Upper lobe of right lung (tissue), 1 donor: Measurements from ENCODE around the gene PPFIBP2. TPM values are rescaled to one million over a fixed set of nuclear protein-coding genes. Genes with fewer than 3 reads are reported as not detected.
A peak's percentile ranks its signal among the peaks of the same experiment; 100 is the strongest.

Experiments used
- ATAC-seq: fragments of 200-7000 bp; cut with Tn5 transposase; one replicate; pipeline ENCODE4 v1.9.1; 2020; ENCODE audit warnings: mild to moderate bottlenecking, moderate library complexity
- DNase-seq: peaks from one replicate; pipeline ENCODE4 v3.0.0-alpha.2; 2020
- H3K27ac ChIP-seq: fragments of 200-600 bp; one replicate; pipeline ENCODE4 v1.8.0; 2022
- H3K27me3 ChIP-seq: fragments of 200-600 bp; one replicate; pipeline ENCODE4 v1.8.0; 2022; ENCODE audit warnings: mild to moderate bottlenecking
- H3K36me3 ChIP-seq: fragments of 200-600 bp; one replicate; pipeline ENCODE4 v1.8.0; 2022
- H3K4me1 ChIP-seq: fragments of 200-600 bp; one replicate; pipeline ENCODE4 v1.8.0; 2022
- H3K4me3 ChIP-seq: fragments of 200-600 bp; one replicate; pipeline ENCODE4 v1.8.0; 2022; ENCODE audit warnings: mild to moderate bottlenecking
- H3K9me3 ChIP-seq: fragments of 200-600 bp; one replicate; pipeline ENCODE4 v1.8.0; 2022
- intact Hi-C: fragments of 100-400 bp; cut with DNase I; formaldehyde crosslinking; loops from one replicate; pipeline ENCODE4 v1.11.0; 2022
- total RNA-seq: library from RNA; stranded (reverse); fragmentation: NEBNext Ultra II Directional; extraction: Animal tissue kit (Norgen Biotek cat#: 25700); gene quantifications from one replicate; pipeline ENCODE4 v1.2.1, GENCODE V29; 2021
- TF ChIP-seq, protein P1 (sequence below): fragments of 200-600 bp; IDR thresholded peaks from one replicate; pipeline ENCODE4 v1.8.0; 2022; ENCODE audit warnings: antibody characterized with exemption
- donor health status: DM: no; HTN: yes; CAD: no; lungs with severe emphysema.

Gene PPFIBP2
- total RNA-seq, 1 donor from 2014 or later: 26.8 TPM

- TF ChIP-seq, protein P1, sequence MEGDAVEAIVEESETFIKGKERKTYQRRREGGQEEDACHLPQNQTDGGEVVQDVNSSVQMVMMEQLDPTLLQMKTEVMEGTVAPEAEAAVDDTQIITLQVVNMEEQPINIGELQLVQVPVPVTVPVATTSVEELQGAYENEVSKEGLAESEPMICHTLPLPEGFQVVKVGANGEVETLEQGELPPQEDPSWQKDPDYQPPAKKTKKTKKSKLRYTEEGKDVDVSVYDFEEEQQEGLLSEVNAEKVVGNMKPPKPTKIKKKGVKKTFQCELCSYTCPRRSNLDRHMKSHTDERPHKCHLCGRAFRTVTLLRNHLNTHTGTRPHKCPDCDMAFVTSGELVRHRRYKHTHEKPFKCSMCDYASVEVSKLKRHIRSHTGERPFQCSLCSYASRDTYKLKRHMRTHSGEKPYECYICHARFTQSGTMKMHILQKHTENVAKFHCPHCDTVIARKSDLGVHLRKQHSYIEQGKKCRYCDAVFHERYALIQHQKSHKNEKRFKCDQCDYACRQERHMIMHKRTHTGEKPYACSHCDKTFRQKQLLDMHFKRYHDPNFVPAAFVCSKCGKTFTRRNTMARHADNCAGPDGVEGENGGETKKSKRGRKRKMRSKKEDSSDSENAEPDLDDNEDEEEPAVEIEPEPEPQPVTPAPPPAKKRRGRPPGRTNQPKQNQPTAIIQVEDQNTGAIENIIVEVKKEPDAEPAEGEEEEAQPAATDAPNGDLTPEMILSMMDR: no peak
- peak overlapping the region; percentile 52 for H3K4me3 ChIP-seq
- no peaks in the 10 kb centered on the region for H3K36me3 ChIP-seq
- H3K9me3 ChIP-seq: no peaks in the 10 kb centered on the region
- intact Hi-C loops: no loop called here
- no peak for DNase-seq
- no peak for ATAC-seq
- no peaks in the 10 kb centered on the region for H3K27me3 ChIP-seq
- H3K27ac ChIP-seq: no peak overlapping the region
- H3K4me1 ChIP-seq: peaks cover 5% of the 10 kb centered on the region
These were observed 27.0 kb upstream of the PPFIBP2 start for GRCh38 chr11:7486781-7487140.

DNA sequence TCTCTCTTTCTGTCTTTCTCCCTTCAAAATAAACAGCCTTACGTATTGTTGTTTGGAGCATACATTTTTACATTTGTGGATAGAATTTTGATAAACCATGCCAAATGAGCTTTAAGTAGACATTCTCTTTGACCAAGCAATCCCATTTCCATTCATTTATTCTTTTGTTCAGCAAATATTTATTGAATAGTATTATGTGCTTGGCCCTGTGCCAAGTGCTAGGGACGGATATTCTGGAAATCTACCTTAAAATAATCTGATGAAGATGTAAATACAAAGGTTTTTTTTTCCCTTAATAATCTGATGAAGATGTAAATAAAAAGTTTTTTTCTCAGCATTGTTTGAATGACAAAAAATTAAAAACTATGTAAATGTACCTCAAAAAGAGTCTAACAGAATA, 26.4 kb upstream of the PPFIBP2 start:
- Histone ChIP-seq H3K27ac (no peak overlapping the region), H3K4me3 (peak overlapping the region; percentile 52), H3K27me3 (no peaks in the 10 kb centered on the region), H3K9me3 (no peaks in the 10 kb centered on the region), H3K36me3 (no peaks in the 10 kb centered on the region), H3K4me1 (peaks cover 5% of the 10 kb centered on the region)
- ATAC-seq: no peak
- intact Hi-C loops: no loop called here
- TF ChIP-seq, protein P1: no peak
- no peak for DNase-seq

- intact Hi-C loops: no loop called here
- no peak for ATAC-seq
- Histone ChIP-seq H3K27ac (no peak overlapping the region), H3K36me3 (no peaks in the 10 kb centered on the region), H3K4me3 (no peak overlapping the region), H3K27me3 (no peaks in the 10 kb centered on the region), H3K4me1 (peaks cover 5% of the 10 kb centered on the region), H3K9me3 (no peaks in the 10 kb centered on the region)
- TF ChIP-seq, protein P1: no peak
- DNase-seq: no peak
These were observed 25.1 kb upstream of the PPFIBP2 start for GRCh38 chr11:7488681-7489080.

DNA sequence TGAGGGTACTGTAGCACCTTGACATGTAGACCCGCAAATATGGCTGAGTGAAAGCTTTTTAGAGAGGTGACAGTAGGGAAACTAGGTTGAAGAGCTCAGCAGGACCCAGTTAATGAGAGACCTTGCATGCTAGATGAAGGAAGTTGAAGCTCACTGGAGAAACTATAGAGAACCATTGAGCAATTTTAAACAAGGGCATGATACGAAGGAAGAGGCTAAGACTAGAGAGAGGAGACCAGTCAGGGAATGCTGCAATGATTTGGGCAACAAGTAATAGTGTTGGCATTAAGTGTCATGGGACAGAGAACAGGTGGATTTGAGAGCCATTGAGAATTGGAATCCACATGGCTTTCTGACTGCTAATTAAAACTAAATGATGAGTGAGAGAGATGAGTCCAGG, 24.4 kb upstream of the PPFIBP2 start:
- Histone ChIP-seq H3K4me1 (peaks cover 5% of the 10 kb centered on the region), H3K27ac (no peak overlapping the region), H3K27me3 (no peaks in the 10 kb centered on the region), H3K4me3 (no peak overlapping the region), H3K9me3 (no peaks in the 10 kb centered on the region), H3K36me3 (no peaks in the 10 kb centered on the region)
- TF ChIP-seq, protein P1: no peak
- intact Hi-C loops: no loop called here
- ATAC-seq: peak; percentile 48
- no peak for DNase-seq

- H3K4me3 ChIP-seq: no peak overlapping the region
- no peaks in the 10 kb centered on the region for H3K36me3 ChIP-seq
- ATAC-seq (peak; percentile 43), DNase-seq (no peak)
- H3K27me3 ChIP-seq: no peaks in the 10 kb centered on the region
- no peak overlapping the region for H3K27ac ChIP-seq
- no peaks in the 10 kb centered on the region for H3K9me3 ChIP-seq
- peaks cover 5% of the 10 kb centered on the region for H3K4me1 ChIP-seq
- intact Hi-C loops: no loop called here
- TF ChIP-seq, protein P1: no peak
These were observed 23.7 kb upstream of the PPFIBP2 start for GRCh38 chr11:7490054-7490453.

GRCh38 chr11:7490535-7490934, 23.3 kb upstream of the PPFIBP2 start:
- TF ChIP-seq, protein P1: no peak
- no peak for ATAC-seq
- no peaks in the 10 kb centered on the region for H3K36me3 ChIP-seq

More at GRCh38 chr11:7490535-7490934, 23.3 kb upstream of the PPFIBP2 start:
- H3K4me3 ChIP-seq: no peak overlapping the region
- intact Hi-C loops: no loop called here
- H3K9me3 ChIP-seq: no peaks in the 10 kb centered on the region
- H3K27ac ChIP-seq: no peak overlapping the region
- no peaks in the 10 kb centered on the region for H3K27me3 ChIP-seq
- no peak for DNase-seq
- peaks cover 5% of the 10 kb centered on the region for H3K4me1 ChIP-seq
